Mammary epithelial cell (primary cell): ENCODE measurements around the gene PIWIL4.

ENCODE experiments used
- EZH2 ChIP-seq: IDR thresholded peaks from 2 replicates; pipeline ENCODE4 v1.6.1; 2012; ENCODE audit warnings: low read length, inconsistent platforms, borderline replicate concordance
- TF ChIP-seq, protein P1 (sequence below), 2 donors: IDR thresholded peaks in 1 of 2; conservative IDR thresholded peaks in 1 of 2; 2 replicates each; pipeline ENCODE4 v1.5.1; 2011 to 2012; ENCODE audit warnings: inconsistent platforms in 2 of 2, low read length in 2 of 2, mild to moderate bottlenecking in 2 of 2, control low read depth in 1 of 2, low read depth in 1 of 2; ENCODE audit not compliant: insufficient read depth in 1 of 2; ENCODE audit errors: extremely low read depth in 1 of 2

DNA sequence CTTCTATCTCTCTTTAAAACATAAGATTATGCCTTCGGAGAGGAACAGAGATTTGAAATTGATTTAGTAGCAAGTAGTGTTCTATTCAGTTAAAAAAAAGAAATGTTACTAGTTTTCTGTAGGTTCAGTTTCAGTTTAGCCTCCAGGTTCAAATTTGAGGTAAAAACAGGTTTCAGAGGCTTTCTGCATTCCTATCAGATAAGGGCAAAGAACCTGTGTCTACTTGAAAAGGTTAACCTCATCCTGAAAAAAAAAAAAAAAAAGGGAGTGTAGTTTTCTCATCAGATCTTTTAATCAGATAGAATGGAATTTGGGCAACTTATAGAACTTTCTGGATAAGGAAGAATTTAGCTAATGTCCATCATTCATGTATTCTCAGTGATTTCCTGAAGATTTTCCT lies 42.8 kb upstream of the PIWIL4 start:
- TF ChIP-seq, protein P1, sequence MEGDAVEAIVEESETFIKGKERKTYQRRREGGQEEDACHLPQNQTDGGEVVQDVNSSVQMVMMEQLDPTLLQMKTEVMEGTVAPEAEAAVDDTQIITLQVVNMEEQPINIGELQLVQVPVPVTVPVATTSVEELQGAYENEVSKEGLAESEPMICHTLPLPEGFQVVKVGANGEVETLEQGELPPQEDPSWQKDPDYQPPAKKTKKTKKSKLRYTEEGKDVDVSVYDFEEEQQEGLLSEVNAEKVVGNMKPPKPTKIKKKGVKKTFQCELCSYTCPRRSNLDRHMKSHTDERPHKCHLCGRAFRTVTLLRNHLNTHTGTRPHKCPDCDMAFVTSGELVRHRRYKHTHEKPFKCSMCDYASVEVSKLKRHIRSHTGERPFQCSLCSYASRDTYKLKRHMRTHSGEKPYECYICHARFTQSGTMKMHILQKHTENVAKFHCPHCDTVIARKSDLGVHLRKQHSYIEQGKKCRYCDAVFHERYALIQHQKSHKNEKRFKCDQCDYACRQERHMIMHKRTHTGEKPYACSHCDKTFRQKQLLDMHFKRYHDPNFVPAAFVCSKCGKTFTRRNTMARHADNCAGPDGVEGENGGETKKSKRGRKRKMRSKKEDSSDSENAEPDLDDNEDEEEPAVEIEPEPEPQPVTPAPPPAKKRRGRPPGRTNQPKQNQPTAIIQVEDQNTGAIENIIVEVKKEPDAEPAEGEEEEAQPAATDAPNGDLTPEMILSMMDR (conservative IDR thresholded peaks at IDR 0.05 in 1 of 2, IDR thresholded peaks at IDR 0.05 in 1 of 2; ENCODE audit: extremely low read depth in 1 of 2, insufficient read depth in 1 of 2, low read depth in 1 of 2, low read length in 2 of 2), result no peak
- TF ChIP-seq EZH2, result no peak
